Activated CD8-positive, alpha-beta T cell treated with anti-CD3 and anti-CD28 coated beads for 36 hours (primary cell): ENCODE data around the gene TM9SF4. TPM values are rescaled to one million over a fixed set of nuclear protein-coding genes. Genes with fewer than 3 reads are reported as not detected.

Experiments used
- ATAC-seq: fragments of 200-7000 bp; cut with Tn5 transposase; one replicate; pipeline ENCODE4 v1.10.0; 2021; ENCODE audit warnings: mild to moderate bottlenecking, moderate library complexity
- CTCF ChIA-PET: fragments of 350-600 bp; sonication (Branson Sonifier 250); formaldehyde crosslinking; loops from one replicate; lab custom pipeline; 2021; ENCODE audit warnings: antibody characterized with exemption; lab: Charles Lee
- POLR2A ChIA-PET: fragments of 350-600 bp; sonication (Branson Sonifier 250); formaldehyde crosslinking; loops from one replicate; lab custom pipeline; 2021; ENCODE audit warnings: antibody characterized with exemption; lab: Charles Lee
- DNase-seq: peaks from one replicate; pipeline ENCODE4 v3.0.0-alpha.2; 2020
- H3K27ac Mint-ChIP-seq: one replicate; pipeline ENCODE4 v1.8.0; 2021; ENCODE audit warnings: mild to moderate bottlenecking, mixed read lengths
- H3K27me3 Mint-ChIP-seq: one replicate; pipeline ENCODE4 v1.8.0; 2021; ENCODE audit warnings: mixed read lengths
- H3K36me3 Mint-ChIP-seq: one replicate; pipeline ENCODE4 v1.8.0; 2021; ENCODE audit warnings: low read depth, mixed read lengths
- H3K4me1 Mint-ChIP-seq: one replicate; pipeline ENCODE4 v1.8.0; 2021; ENCODE audit warnings: low read depth, mixed read lengths
- H3K4me3 Mint-ChIP-seq: one replicate; pipeline ENCODE4 v1.8.0; 2021; ENCODE audit warnings: mild to moderate bottlenecking, moderate library complexity, mixed read lengths
- H3K9me3 Mint-ChIP-seq: one replicate; pipeline ENCODE4 v1.8.0; 2021; ENCODE audit warnings: mixed read lengths
- CTCF ChIP-seq: fragments of 200-600 bp; IDR thresholded peaks from one replicate; pipeline ENCODE4 v1.8.0; 2022; ENCODE audit warnings: antibody characterized with exemption, mild to moderate bottlenecking
- intact Hi-C: fragments of 100-400 bp; cut with micrococcal nuclease; formaldehyde crosslinking; loops from one replicate; pipeline ENCODE4 v1.10.0; 2022
- total RNA-seq, 2 experiments: library from RNA; stranded (reverse); gene quantifications; one replicate each; pipeline ENCODE4 v1.2.3, GENCODE V29; 2021

TM9SF4 gene
- total RNA-seq, 2 experiments from 2014 or later = 36.5 to 39.5 TPM

DNA sequence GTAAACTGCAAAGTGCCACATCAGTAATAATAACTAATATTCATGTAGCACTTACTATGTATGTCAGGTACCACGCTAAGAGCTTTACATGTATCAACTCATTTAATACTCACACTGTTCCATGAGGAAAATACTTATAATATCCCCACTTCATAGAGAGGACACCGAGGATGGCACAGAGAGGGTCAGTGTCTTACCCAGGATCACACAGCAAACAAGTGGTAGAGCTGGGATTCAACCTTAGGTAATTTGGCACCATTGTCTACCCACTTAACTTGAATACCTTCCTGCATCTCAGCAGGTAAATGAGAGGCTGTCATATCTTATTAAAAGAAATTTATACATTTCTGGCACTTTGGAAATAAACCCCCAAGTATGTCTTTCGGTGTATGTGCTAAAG lies 106.2 kb downstream of the TM9SF4 start:
- peaks cover 79% of the 10 kb centered on the region for H3K36me3 Mint-ChIP-seq

DNA sequence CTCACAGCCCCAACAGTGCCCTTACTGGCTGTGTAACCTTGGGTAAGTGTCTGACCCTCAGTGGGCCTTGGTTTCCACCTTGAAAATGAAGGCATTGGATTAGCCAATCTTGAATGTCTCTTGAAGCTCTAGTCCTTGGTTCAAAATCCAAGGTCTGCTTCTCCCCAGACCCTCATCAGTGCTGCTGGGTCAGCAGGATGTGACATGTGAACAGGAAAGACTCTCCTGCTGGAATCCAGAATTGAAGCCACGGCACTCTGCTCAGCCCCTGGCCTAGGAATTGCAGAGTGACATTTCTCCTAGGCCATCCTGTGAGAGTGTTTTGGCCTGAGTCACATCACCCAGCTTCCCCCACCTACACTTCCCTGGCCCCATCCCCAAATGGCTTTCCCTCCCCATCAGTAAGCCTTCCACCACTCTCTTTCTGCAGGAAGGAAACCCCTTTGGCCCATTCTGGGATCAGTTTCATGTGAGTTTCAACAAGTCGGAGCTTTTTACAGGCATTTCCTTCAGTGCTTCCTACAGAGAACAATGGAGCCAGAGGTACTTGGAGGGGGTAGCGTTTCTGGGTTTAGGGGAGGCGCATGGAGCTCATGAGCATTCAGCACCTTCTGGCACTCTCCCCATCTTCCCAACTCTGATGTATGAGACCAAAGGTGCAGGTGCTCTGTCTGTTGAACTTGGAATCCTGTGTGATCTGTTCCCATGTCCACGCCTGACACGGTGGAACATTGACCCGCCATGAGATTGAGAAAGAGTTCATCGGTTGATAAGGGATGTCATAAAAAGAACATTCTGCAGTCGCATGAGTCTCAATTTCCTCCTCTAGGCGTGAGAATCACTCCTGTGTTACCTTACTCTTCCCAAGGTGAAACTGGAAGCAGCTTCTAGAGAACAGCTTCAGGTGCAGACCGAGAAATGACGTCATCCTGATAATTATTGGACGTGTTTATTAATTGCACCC lies 106.9 kb downstream of the TM9SF4 start:
- Mint-ChIP-seq H3K36me3 (peaks cover 80% of the 10 kb centered on the region), H3K4me1 (peaks cover 24% of the 10 kb centered on the region), H3K27me3 (no peaks in the 10 kb centered on the region), H3K9me3 (no peaks in the 10 kb centered on the region), H3K27ac (no peak overlapping the region), H3K4me3 (no peak overlapping the region)
- DNase-seq = no peak
- POLR2A ChIA-PET = interaction anchor here (0.6 to 1.8 kb wide), 7 partner anchors 8 to 155 kb away, joined by 3 to 9 read pairs (median 3); no protein-coding TSS in a partner anchor
- no peak for ATAC-seq
- intact Hi-C loops = no loop called here
- no peak for TF ChIP-seq CTCF
- CTCF ChIA-PET = no interaction called here

More for the DNA sequence above, 106.2 kb downstream of the TM9SF4 start:
- Mint-ChIP-seq H3K9me3 (no peaks in the 10 kb centered on the region), H3K4me3 (no peak overlapping the region), H3K27ac (no peak overlapping the region), H3K27me3 (no peaks in the 10 kb centered on the region), H3K4me1 (peaks cover 30% of the 10 kb centered on the region)
- ATAC-seq = no peak
- intact Hi-C loops = no loop called here
- POLR2A ChIA-PET = interaction anchor here (1.0 to 1.8 kb wide), 5 partner anchors 9 to 156 kb away, joined by 3 to 9 read pairs (median 3); no protein-coding TSS in a partner anchor
- CTCF ChIA-PET = no interaction called here
- DNase-seq = no peak
- TF ChIP-seq CTCF = no peak

Other genes with a start within 250 kb of the TM9SF4 start
- not detected for gene DUSP15, start 239.2 kb upstream of the TM9SF4 start, total RNA-seq
- not detected for gene TTLL9, start 239.1 kb upstream of the TM9SF4 start, total RNA-seq
- 10 to 100 TPM; 17.7 to 18.3 TPM for gene PDRG1, start 157.7 kb upstream of the TM9SF4 start, total RNA-seq
- gene XKR7, start 141.6 kb upstream of the TM9SF4 start, total RNA-seq = not detected
- not detected for gene CCM2L, start 99.3 kb upstream of the TM9SF4 start, total RNA-seq
- not detected for gene HCK, start 57.5 kb upstream of the TM9SF4 start, total RNA-seq
- 10 to 100 TPM; 70.6 to 71.5 TPM for gene PLAGL2, start 98.0 kb downstream of the TM9SF4 start, total RNA-seq
- 10 to 100 TPM; 43.7 to 46.2 TPM for gene POFUT1, start 98.2 kb downstream of the TM9SF4 start, total RNA-seq
- gene KIF3B, start 167.9 kb downstream of the TM9SF4 start, total RNA-seq = 10 to 100 TPM; 25.4 to 25.7 TPM
- 100 to 1,000 TPM; 129 to 137 TPM for gene ASXL1, start 248.6 kb downstream of the TM9SF4 start, total RNA-seq